ENCODE data around the gene USP31.
"Not testable (repeated sequence)": the region's sequence is repeated elsewhere in the genome, so short reads cannot be mapped to it uniquely, and the experiment has no call there.

The USP31 gene

GRCh38 chr16:23158114-23158513 is 8.9 kb upstream of the USP31 start:
- no peak for DNase-seq
- intact Hi-C loops (cut with DNase I) = no loop called here

GRCh38 chr16:23156946-23157460 is 7.8 kb upstream of the USP31 start:
- no peak for DNase-seq
- intact Hi-C loops (cut with DNase I) = no loop called here

GRCh38 chr16:23156110-23156509 is 6.9 kb upstream of the USP31 start:
- DNase-seq = no peak
- intact Hi-C loops (cut with DNase I) = no loop called here

- intact Hi-C loops (cut with DNase I) = no loop called here
- DNase-seq = no peak
Measured at GRCh38 chr16:23155445-23156049, 6.3 kb upstream of the USP31 start.

- intact Hi-C loops (cut with DNase I) = no loop called here
- DNase-seq = no peak
Measured at GRCh38 chr16:23152386-23153178, 3.3 kb upstream of the USP31 start.

- DNase-seq = no peak
- intact Hi-C loops (cut with DNase I) = no loop called here
Measured at GRCh38 chr16:23149993-23150364, 727 bp upstream of the USP31 start.

GRCh38 chr16:23148513-23149266 is 562 bp downstream of the USP31 start:
- intact Hi-C loops (cut with DNase I) = no loop called here
- peak; percentile 25 to 95 (median 54) for DNase-seq

GRCh38 chr16:23148166-23148512 is 1.1 kb downstream of the USP31 start:
- DNase-seq = no peak
- intact Hi-C loops (cut with DNase I) = no loop called here

- intact Hi-C loops (cut with DNase I) = no loop called here
Measured at GRCh38 chr16:23147666-23148065, 1.6 kb downstream of the USP31 start.

GRCh38 chr16:23146877-23147601 is 2.2 kb downstream of the USP31 start:
- DNase-seq = no peak
- intact Hi-C loops (cut with DNase I) = no loop called here

More at GRCh38 chr16:23147666-23148065, 1.6 kb downstream of the USP31 start:
- no peak for DNase-seq

- DNase-seq = no peak
- intact Hi-C loops (cut with DNase I) = no loop called here
Measured at GRCh38 chr16:23145608-23146007, 3.6 kb downstream of the USP31 start.

- DNase-seq = no peak
- intact Hi-C loops (cut with DNase I) = no loop called here
Measured at GRCh38 chr16:23145186-23145585, 4.1 kb downstream of the USP31 start.

- intact Hi-C loops (cut with DNase I); DNase-seq: not testable (repeated sequence)
Measured at GRCh38 chr16:23144393-23144792, 4.9 kb downstream of the USP31 start.

GRCh38 chr16:23143391-23143790 is 5.9 kb downstream of the USP31 start:
- DNase-seq = no peak
- intact Hi-C loops (cut with DNase I) = no loop called here

GRCh38 chr16:23141959-23142740 is 7.1 kb downstream of the USP31 start:
- intact Hi-C loops (cut with DNase I) = no loop called here
- no peak for DNase-seq

- intact Hi-C loops (cut with DNase I) = no loop called here
- DNase-seq = no peak
Measured at GRCh38 chr16:23141500-23141899, 7.8 kb downstream of the USP31 start.

- DNase-seq = no peak
- intact Hi-C loops (cut with DNase I) = no loop called here
Measured at GRCh38 chr16:23141033-23141432, 8.2 kb downstream of the USP31 start.

GRCh38 chr16:23140107-23140506 is 9.1 kb downstream of the USP31 start:
- intact Hi-C loops (cut with DNase I) = no loop called here
- no peak for DNase-seq

GRCh38 chr16:23137818-23138217 is 11.4 kb downstream of the USP31 start:
- intact Hi-C loops (cut with DNase I) = no loop called here

GRCh38 chr16:23137256-23137655 is 12.0 kb downstream of the USP31 start:
- DNase-seq = no peak
- intact Hi-C loops (cut with DNase I) = no loop called here

More at GRCh38 chr16:23137818-23138217, 11.4 kb downstream of the USP31 start:
- DNase-seq = no peak

Measured in posterior cingulate gyrus (tissue), 11 donors.